Right lobe of liver (tissue), 6 donors: ENCODE measurements around the gene ANKRD44. TPM values are rescaled to one million over a fixed set of nuclear protein-coding genes. Genes with fewer than 3 reads are reported as not detected.
A peak's percentile ranks its signal among the peaks of the same experiment; 100 is the strongest.

ENCODE experiments used
- ATAC-seq, 4 donors: fragments of 200-7000 bp; cut with Tn5 transposase; one replicate each; pipeline ENCODE4 v1.9.1; 2020; ENCODE audit warnings: mild to moderate bottlenecking in 4 of 4, moderate library complexity in 4 of 4
- DNase-seq, 3 donors: peaks; one replicate each; pipeline ENCODE4 v3.0.0-alpha.2; 2020
- H3K27ac ChIP-seq, 3 donors: fragments of 200-600 bp; one replicate each; pipeline ENCODE4 v1.8.0; 2022
- H3K27me3 ChIP-seq, 2 donors: fragments of 200-600 bp; one replicate each; pipeline ENCODE4 v1.8.0; 2022
- H3K36me3 ChIP-seq, 4 donors: fragments of 200-600 bp; sonication (generic) in 1 of 4; one replicate each; pipeline versions ENCODE4 v1.5.1 to v1.8.0; 2017 to 2022; ENCODE audit warnings: control low read depth in 1 of 4
- H3K4me1 ChIP-seq, 4 donors: fragments of 200-600 bp; sonication (generic) in 1 of 4; one replicate each; pipeline versions ENCODE4 v1.5.1 to v1.8.0; 2017 to 2022; ENCODE audit warnings: control low read depth in 1 of 4
- H3K4me3 ChIP-seq, 3 donors: fragments of 200-600 bp; one replicate each; pipeline ENCODE4 v1.8.0; 2022
- H3K9me3 ChIP-seq, 4 donors: fragments of 200-600 bp; sonication (generic) in 1 of 4; one replicate each; pipeline versions ENCODE4 v1.5.1 to v1.8.0; 2017 to 2022; ENCODE audit warnings: control low read depth in 1 of 4
- POLR2A ChIP-seq: fragments of 450-650 bp; IDR thresholded peaks from one replicate; pipeline ENCODE4 v1.6.1; 2017; ENCODE audit warnings: antibody characterized with exemption, mild to moderate bottlenecking
- WGBS: methylation state at CpG from one replicate; pipeline ENCODE4 v1.1.6; 2018; ENCODE audit warnings: low coverage, low lambda C conversion rate; ENCODE audit not compliant: insufficient coverage; ENCODE audit errors: missing lambda C conversion rate; 5-methylcytosine and 5-hydroxymethylcytosine counted together
- intact Hi-C, 2 donors: fragments of 100-400 bp; cut with DNase I; formaldehyde crosslinking; loops; one replicate each; pipeline versions ENCODE4 v1.11.2 to v1.14.1; 2022
- total RNA-seq, 6 experiments: library from RNA; depleted of rRNA in 2 of 6; stranded (reverse); fragments of >200 nt in 2 of 6; fragmentation: NEBNext Ultra II Directional in 3 of 6; extraction: Animal tissue kit (Norgen Biotek cat#: 25700) in 3 of 6; gene quantifications; one replicate each; pipeline versions ENCODE4 v1.1.0 to v1.2.4, GENCODE V29; 2016 to 2023
- TF ChIP-seq, protein P1 (sequence below), 4 donors: fragments of 200-600 bp in 3 of 4; fragments of 450-650 bp in 1 of 4; IDR thresholded peaks; one replicate each; pipeline versions ENCODE4 v1.5.1 to v1.8.0; 2016 to 2022; ENCODE audit warnings: antibody characterized with exemption in 4 of 4, mild to moderate bottlenecking in 2 of 4
- donor health status: DM: no; HTN: yes; CAD: no.
- donor health status: DM: no; HTN: no; CAD: no.
- donor health status: DM: no; HTN: no; CAD: no.
- donor health status: DM: no; HTN: yes; CAD: no.
- donor health status: DM: no; HTN: yes; CAD: no.

ANKRD44 gene
- total RNA-seq, 6 experiments from 2014 or later: 7.9 to 19.5 (median 13.3) TPM

DNA sequence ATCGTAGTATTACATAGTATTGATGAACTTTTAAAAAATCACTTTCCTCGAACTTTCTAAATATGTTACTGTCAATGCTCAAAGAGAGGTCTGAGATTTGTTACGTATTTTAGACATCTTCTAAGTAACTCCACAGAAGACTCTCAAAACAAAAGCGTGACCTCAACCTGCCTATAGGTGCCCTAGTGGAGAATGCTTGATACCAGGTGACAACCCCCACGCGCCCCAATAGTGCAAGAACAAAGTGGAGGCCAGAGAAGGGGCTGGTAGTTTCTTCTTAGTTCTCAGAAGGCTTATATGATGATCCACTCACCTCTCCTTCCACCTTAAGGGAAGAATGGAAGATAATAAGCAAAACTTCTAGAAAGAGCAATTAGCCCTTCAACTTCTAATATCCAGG lies 102.6 kb downstream of the ANKRD44 start:
- no peaks in the 10 kb centered on the region for H3K36me3 ChIP-seq
- no peak for DNase-seq
- no peak for ATAC-seq
- no peak overlapping the region for H3K27ac ChIP-seq
- no peaks in the 10 kb centered on the region for H3K27me3 ChIP-seq
- 76% methylated on average over 6 of the region's 6 CpGs for WGBS
- intact Hi-C loops: loop anchor here in 1 of 2 donors (10.0 kb wide), 1 partner anchor 107 kb away; the partner anchor contains the start of gene ANKRD44
- H3K4me3 ChIP-seq: no peak overlapping the region
- TF ChIP-seq POLR2A: no peak
- TF ChIP-seq, protein P1, sequence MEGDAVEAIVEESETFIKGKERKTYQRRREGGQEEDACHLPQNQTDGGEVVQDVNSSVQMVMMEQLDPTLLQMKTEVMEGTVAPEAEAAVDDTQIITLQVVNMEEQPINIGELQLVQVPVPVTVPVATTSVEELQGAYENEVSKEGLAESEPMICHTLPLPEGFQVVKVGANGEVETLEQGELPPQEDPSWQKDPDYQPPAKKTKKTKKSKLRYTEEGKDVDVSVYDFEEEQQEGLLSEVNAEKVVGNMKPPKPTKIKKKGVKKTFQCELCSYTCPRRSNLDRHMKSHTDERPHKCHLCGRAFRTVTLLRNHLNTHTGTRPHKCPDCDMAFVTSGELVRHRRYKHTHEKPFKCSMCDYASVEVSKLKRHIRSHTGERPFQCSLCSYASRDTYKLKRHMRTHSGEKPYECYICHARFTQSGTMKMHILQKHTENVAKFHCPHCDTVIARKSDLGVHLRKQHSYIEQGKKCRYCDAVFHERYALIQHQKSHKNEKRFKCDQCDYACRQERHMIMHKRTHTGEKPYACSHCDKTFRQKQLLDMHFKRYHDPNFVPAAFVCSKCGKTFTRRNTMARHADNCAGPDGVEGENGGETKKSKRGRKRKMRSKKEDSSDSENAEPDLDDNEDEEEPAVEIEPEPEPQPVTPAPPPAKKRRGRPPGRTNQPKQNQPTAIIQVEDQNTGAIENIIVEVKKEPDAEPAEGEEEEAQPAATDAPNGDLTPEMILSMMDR (IDR thresholded peaks at IDR 0.05): no peak
- peaks cover 0 to 27% (median 0%) of the 10 kb centered on the region in 4 donors for H3K4me1 ChIP-seq
- H3K9me3 ChIP-seq: no peaks in the 10 kb centered on the region

DNA sequence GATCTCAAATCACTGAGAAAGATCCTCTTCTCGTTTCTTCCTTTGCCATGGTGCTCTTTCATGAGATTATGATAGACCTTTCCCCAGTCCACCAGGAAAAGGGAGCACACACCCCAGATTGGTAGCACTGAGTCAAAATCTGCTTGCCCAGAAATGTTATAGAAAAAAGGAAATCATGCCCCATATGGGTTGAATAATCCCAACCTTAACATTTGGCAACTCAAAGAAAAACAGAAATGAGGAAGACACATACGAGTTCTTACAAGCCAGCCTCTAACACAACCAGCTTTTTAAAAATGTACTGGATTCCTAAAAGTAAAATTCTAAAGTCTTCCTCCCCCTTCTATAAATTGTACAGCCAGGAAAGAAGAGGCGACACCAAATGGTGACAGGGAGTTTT lies 103.0 kb downstream of the ANKRD44 start:
- no peak overlapping the region for H3K27ac ChIP-seq
- no peaks in the 10 kb centered on the region for H3K36me3 ChIP-seq
- DNase-seq (no peak), ATAC-seq (no peak)
- TF ChIP-seq, protein P1 (IDR thresholded peaks at IDR 0.05): no peak
- no peak for TF ChIP-seq POLR2A
- no peaks in the 10 kb centered on the region for H3K9me3 ChIP-seq
- H3K4me3 ChIP-seq: no peak overlapping the region
- H3K27me3 ChIP-seq: no peaks in the 10 kb centered on the region
- 59% methylated on average over 3 of the region's 3 CpGs for WGBS
- intact Hi-C loops: loop anchor here in 1 of 2 donors (10.0 kb wide), 1 partner anchor 107 kb away; the partner anchor contains the start of gene ANKRD44
- peaks cover 0 to 25% (median 0%) of the 10 kb centered on the region in 4 donors for H3K4me1 ChIP-seq

DNA sequence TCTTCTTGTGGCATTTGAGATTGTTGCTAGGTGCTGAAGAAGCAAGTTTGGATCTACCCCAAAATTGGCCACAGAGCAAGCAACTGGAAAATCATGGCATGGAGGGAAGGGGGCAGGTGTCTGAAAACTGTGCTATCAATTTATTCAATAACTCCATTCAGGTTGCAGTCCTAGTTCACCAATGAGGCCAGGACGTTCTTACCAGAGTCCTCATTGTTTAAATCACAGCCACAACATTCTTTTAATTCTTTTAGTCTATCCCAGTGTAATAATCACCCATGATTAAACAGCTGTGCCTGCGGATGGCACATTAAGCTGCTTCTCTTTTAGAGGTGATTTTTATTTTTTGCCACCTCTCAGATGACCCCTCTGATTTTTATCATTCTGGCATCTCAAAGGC lies 103.5 kb downstream of the ANKRD44 start:
- ATAC-seq (no peak), DNase-seq (no peak)
- Histone ChIP-seq H3K27me3 (no peaks in the 10 kb centered on the region), H3K36me3 (no peaks in the 10 kb centered on the region), H3K27ac (no peak overlapping the region), H3K4me3 (no peak overlapping the region), H3K4me1 (peaks cover 0 to 20% (median 0%) of the 10 kb centered on the region in 4 donors), H3K9me3 (no peaks in the 10 kb centered on the region)
- TF ChIP-seq, protein P1 (IDR thresholded peaks at IDR 0.05): no peak
- no peak for TF ChIP-seq POLR2A
- WGBS: 82% methylated on average over 2 of the region's 2 CpGs
- intact Hi-C loops: loop anchor here in 1 of 2 donors (10.0 kb wide), 1 partner anchor 108 kb away; the partner anchor contains the start of gene ANKRD44

DNA sequence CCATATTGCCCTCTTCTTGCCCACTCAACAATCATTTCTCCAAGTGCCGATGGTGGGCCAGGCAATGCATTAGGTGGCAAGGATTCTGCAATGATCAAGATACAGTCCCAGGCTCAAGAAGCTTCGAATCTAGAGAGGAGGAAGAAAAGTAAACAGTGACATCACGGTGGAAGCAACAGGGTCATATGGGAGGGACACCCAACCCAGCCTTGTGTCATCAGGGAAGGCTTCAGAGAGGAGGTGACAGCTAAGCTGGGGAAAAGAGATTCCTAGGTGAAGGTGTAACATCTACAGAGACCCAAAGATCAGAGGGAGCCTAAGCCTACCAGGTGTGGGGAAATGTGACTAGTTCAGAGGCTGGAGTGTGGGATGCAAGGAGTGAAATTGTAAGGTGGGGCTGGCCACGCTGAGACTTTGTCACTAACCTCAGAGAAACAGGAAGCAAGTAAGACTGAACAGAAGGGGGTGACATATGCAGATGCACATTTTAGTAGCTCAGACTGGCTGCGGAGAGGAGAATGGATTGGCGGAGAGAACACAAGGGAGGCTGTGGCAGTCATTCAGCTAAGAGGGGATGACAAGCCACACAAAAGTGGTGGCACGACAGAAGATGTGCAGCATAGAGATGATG lies 104.9 kb downstream of the ANKRD44 start:
- intact Hi-C loops: loop anchor here in 1 of 2 donors (10.0 kb wide), 1 partner anchor 109 kb away; the partner anchor contains the start of gene ANKRD44
- WGBS: 58% methylated on average over 7 of the region's 7 CpGs
- ATAC-seq: peak; percentile 19 to 50 (median 43)

More for the DNA sequence above, 104.9 kb downstream of the ANKRD44 start:
- H3K9me3 ChIP-seq: no peaks in the 10 kb centered on the region
- H3K4me3 ChIP-seq: no peak overlapping the region
- H3K27me3 ChIP-seq: no peaks in the 10 kb centered on the region
- peak overlapping the region in 1 of 3 donors; percentile 12 for H3K27ac ChIP-seq
- peaks cover 0 to 24% (median 0%) of the 10 kb centered on the region in 4 donors for H3K4me1 ChIP-seq
- no peaks in the 10 kb centered on the region for H3K36me3 ChIP-seq
- TF ChIP-seq, protein P1 (IDR thresholded peaks at IDR 0.05): no peak
- no peak for TF ChIP-seq POLR2A
- DNase-seq: no peak
